GM13976 (cell line): Measurements from ENCODE around the gene TAF4.
A peak's percentile ranks its signal among the peaks of the same experiment; 100 is the strongest.

Experiments
- DNase-seq: peaks from one replicate; pipeline ENCODE4 v3.0.0; 2012; ENCODE audit warnings: low spot score
- CTCF ChIP-seq: IDR thresholded peaks from 2 replicates; pipeline ENCODE4 v1.5.1; 2012; ENCODE audit warnings: borderline replicate concordance, mild to moderate bottlenecking; ENCODE audit not compliant: insufficient read depth; ENCODE audit errors: extremely low read depth, missing control alignments, control extremely low read depth
- in situ Hi-C: fragments of 300-500 bp; cut with MboI; formaldehyde crosslinking; loops from one replicate; pipeline ENCODE4 v1.12.0; 2022; ENCODE audit warnings: low sequenced_read_pairs, mixed read lengths, inconsistent platforms; ENCODE audit not compliant: unreplicated experiment

TAF4 gene

GRCh38 chr20:62067547-62068260, 2.0 kb upstream of the TAF4 start:
- in situ Hi-C loops = no loop called here
- no peak for TF ChIP-seq CTCF
- DNase-seq = peak; percentile 12

- DNase-seq = peak; percentile 70
- in situ Hi-C loops = no loop called here
These were observed 1.3 kb upstream of the TAF4 start for GRCh38 chr20:62066983-62067433.

GRCh38 chr20:62066339-62066982, 780 bp upstream of the TAF4 start:
- DNase-seq = peak; percentile 77
- no peak for TF ChIP-seq CTCF
- in situ Hi-C loops = no loop called here

More at GRCh38 chr20:62066983-62067433, 1.3 kb upstream of the TAF4 start:
- no peak for TF ChIP-seq CTCF

- no peak for TF ChIP-seq CTCF
- in situ Hi-C loops = no loop called here
- DNase-seq = peak; percentile 65
These were observed 659 bp downstream of the TAF4 start for GRCh38 chr20:62064770-62065673.

- DNase-seq = no peak
- in situ Hi-C loops = no loop called here
- TF ChIP-seq CTCF = no peak
These were observed 1.5 kb downstream of the TAF4 start for GRCh38 chr20:62063981-62064769.

- DNase-seq = no peak
- no peak for TF ChIP-seq CTCF
- in situ Hi-C loops = no loop called here
These were observed 2.2 kb downstream of the TAF4 start for GRCh38 chr20:62063315-62063980.
